ENCODE measurements around the gene PAX7. TPM values are rescaled to one million over a fixed set of nuclear protein-coding genes. Genes with fewer than 3 reads are reported as not detected.

PAX7 gene
- polyA plus RNA-seq, 1 donor from 2014 or later = not detected

GRCh38 chr1:18635070-18635577 lies 4.5 kb downstream of the PAX7 start:
- no peaks in the 10 kb centered on the region for H3K79me2 ChIP-seq (replicated peaks; ENCODE audit: insufficient read depth, low read length)
- no peaks in the 10 kb centered on the region for H3K9me3 ChIP-seq (ENCODE audit: low read length)
- no peak overlapping the region for H3K4me2 ChIP-seq (ENCODE audit: low read length)
- H4K20me1 ChIP-seq (ENCODE audit: insufficient read depth) = no peaks in the 10 kb centered on the region
- H2AFZ ChIP-seq (ENCODE audit: low read depth, low read length) = no peak overlapping the region
- TF ChIP-seq EZH2 (IDR thresholded peaks at IDR 0.05; ENCODE audit: borderline replicate concordance, insufficient read depth, low read length, poor library complexity, severe bottlenecking) (no peak), SMC3 (conservative IDR thresholded peaks at IDR 0.05; ENCODE audit: poor library complexity) (no peak), POLR2AphosphoS5 (IDR thresholded peaks at IDR 0.05) (no peak), RAD21 (conservative IDR thresholded peaks at IDR 0.05) (no peak), EP300 (conservative IDR thresholded peaks at IDR 0.05; ENCODE audit: poor library complexity, severe bottlenecking) (no peak), TAF1 (IDR thresholded peaks at IDR 0.05; ENCODE audit: low read depth) (no peak), MXI1 (conservative IDR thresholded peaks at IDR 0.05; ENCODE audit: poor library complexity, severe bottlenecking) (no peak), CTCF (IDR thresholded peaks at IDR 0.05; ENCODE audit: poor library complexity, severe bottlenecking) (no peak), REST (IDR thresholded peaks at IDR 0.05; ENCODE audit: borderline replicate concordance) (no peak)
- no peaks in the 10 kb centered on the region for H3K9me2 ChIP-seq (ENCODE audit: insufficient read depth, low read length)
- no peak overlapping the region for H3K9ac ChIP-seq (ENCODE audit: low read length)
- H3K27ac ChIP-seq (ENCODE audit: low read length) = no peak overlapping the region
- H3K4me3 ChIP-seq (ENCODE audit: low read length) = no peak overlapping the region
- peaks cover 100% of the 10 kb centered on the region for H3K27me3 ChIP-seq (ENCODE audit: insufficient read depth, low read depth, low read length)
- no peaks in the 10 kb centered on the region for H3F3A ChIP-seq (ENCODE audit: insufficient read depth, low read length, poor library complexity, severe bottlenecking)
- H3K36me3 ChIP-seq (ENCODE audit: insufficient read depth, low read length) = no peaks in the 10 kb centered on the region

DNA sequence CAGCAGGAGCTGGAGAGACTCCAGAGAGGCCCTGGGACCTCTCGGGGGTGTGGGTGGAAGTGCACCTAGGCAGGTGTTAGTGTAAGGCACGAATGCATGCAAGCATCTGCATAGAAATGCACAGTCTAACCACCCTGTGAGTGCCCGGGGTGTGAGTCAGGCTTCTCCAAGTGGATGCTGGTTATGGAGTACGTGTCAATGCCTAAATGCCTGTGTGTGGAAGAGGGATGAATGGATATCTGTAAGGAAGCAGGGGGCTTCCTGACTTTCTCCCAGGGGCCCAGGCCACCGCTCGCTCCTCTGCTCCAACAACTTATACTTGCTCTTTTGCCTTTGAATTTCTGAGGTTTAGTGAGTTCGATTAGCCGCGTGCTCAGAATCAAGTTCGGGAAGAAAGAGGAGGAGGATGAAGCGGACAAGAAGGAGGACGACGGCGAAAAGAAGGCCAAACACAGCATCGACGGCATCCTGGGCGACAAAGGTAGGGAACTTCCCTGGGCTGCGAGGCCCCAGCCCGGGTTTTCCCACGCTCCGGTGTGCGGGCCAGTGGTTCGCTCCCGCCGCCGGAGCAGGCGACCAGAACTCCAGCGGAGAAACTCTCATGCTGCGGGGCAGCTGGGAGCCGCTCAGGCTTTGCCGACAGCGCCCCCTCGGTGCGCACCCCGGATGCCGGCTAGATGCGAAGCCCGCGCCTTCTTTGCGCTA lies 5.4 kb downstream of the PAX7 start:
- Histone ChIP-seq H3K9me2 (ENCODE audit: insufficient read depth, low read length) (no peaks in the 10 kb centered on the region), H3K79me2 (replicated peaks; ENCODE audit: insufficient read depth, low read length) (no peaks in the 10 kb centered on the region), H3K9ac (ENCODE audit: low read length) (no peak overlapping the region), H3K4me3 (ENCODE audit: low read length) (no peak overlapping the region), H3K9me3 (ENCODE audit: low read length) (no peaks in the 10 kb centered on the region), H3F3A (ENCODE audit: insufficient read depth, low read length, poor library complexity, severe bottlenecking) (no peaks in the 10 kb centered on the region), H4K20me1 (ENCODE audit: insufficient read depth) (no peaks in the 10 kb centered on the region), H3K27me3 (ENCODE audit: insufficient read depth, low read depth, low read length) (peaks cover 100% of the 10 kb centered on the region), H2AFZ (ENCODE audit: low read depth, low read length) (no peak overlapping the region), H3K36me3 (ENCODE audit: insufficient read depth, low read length) (no peaks in the 10 kb centered on the region), H3K4me2 (ENCODE audit: low read length) (no peak overlapping the region), H3K27ac (ENCODE audit: low read length) (no peak overlapping the region)
- TF ChIP-seq CTCF (IDR thresholded peaks at IDR 0.05; ENCODE audit: poor library complexity, severe bottlenecking) (peak; percentile 31), EZH2 (IDR thresholded peaks at IDR 0.05; ENCODE audit: borderline replicate concordance, insufficient read depth, low read length, poor library complexity, severe bottlenecking) (peak; percentile 90), RAD21 (conservative IDR thresholded peaks at IDR 0.05) (no peak), MXI1 (conservative IDR thresholded peaks at IDR 0.05; ENCODE audit: poor library complexity, severe bottlenecking) (no peak)
